Brain pericyte (primary cell): Measurements from ENCODE around the gene UBASH3B.

Source experiments
- DNase-seq: peaks from one replicate; pipeline ENCODE4 v3.0.0-alpha.2; 2012; ENCODE audit warnings: low read depth, low spot score

UBASH3B gene

DNA sequence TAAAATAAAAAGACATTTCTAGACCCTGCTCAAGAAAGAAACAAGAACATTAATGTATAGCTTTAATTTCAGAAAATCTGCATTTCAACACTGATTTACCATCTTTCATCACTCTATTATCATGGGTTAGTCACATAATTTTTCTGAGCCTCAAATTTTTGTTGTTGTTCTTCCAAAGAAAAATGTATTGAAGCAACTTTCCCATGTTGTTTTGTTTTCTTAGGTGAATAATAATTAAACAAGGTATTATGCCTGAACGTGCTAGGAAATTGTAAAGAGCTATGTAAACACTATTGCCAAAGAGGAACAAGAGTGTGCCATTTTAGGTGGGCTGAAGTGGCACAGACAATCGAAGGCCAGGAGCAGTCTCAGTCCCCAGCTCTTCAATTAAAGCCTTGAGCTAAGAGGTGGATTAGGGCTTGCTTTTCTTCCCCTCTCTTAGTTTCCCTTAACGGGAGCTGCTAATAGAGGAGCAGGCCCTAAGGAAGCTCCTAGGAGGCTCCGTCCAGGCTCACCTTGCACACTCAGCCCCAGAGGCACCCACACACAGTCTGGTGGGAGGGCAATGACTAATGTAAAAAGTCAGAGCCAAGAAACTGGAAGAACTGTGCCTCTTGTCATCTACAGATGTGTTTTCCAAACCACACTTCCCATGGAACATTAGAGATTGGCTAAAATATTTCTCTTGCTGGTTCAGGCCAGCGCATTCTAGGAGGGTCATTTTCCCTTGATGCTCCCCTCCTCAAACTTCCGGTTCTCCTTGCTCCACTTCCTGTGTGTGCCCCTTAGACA is 8.8 kb upstream of the UBASH3B start:
- no peak for DNase-seq

DNA sequence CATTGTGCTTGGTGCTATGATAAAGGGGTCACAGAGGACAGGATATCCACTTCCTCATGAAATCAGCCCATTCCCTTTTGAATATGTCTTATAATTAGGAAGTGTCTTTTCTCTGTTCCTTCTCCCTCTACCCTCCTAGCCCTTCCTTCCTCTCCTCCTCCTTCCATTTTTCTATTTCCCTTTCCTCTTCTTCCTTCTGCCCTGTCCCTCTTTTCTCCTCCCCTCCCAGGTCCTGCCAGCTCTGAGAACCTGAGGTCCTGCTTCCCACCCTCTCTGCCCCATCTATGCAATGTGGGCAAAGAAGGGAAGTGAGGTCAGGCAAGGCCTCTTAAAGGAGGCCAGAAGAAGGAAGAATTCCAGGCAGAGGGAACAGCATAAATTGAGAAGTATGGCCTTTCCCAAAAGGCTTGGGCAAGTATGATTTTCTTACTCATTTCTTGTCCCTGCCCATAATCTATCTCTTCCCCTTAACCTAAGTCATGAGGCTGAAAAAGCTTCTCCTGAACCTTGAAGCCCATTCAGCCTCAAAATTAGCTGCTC is 7.7 kb upstream of the UBASH3B start:
- DNase-seq: no peak

DNA sequence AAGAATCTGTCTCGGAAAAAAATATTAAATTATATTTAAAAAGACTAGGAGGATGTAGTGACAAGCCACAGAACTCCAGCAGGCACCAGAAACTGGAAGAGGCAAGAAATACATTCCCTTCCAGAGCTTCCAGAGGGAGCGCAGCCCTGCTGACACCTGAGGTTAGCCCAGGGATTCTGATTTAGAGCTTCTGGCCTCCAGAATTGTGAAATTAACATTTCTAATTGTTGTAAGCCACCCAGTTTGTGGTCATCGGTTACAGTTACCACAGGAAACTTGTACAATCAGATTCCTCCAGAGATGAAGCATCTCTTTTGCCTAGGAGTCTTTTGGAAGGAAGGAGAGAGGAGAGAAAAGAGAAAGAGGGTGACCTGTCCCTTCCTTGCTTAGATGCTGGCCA is 6.4 kb upstream of the UBASH3B start:
- DNase-seq: no peak

DNA sequence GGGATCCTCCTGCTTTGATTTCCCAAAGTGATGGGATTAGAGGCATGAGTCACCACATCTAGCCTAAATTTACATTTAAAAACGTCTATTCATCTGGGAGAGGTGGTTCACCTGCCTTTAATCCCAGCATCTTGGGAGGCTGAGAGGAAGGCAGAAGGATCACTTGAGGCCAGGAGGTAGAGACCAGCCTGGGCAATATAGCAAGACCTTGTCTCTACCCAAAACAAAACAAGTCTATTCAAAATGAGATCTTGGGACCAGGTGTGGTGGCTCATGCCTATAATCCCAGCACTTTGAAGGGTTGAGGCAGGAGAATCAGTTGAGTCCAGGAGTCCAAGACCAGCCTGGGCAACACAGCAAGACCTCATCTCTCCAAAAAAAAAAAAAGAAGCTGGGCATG is 4.9 kb upstream of the UBASH3B start:
- no peak for DNase-seq

DNA sequence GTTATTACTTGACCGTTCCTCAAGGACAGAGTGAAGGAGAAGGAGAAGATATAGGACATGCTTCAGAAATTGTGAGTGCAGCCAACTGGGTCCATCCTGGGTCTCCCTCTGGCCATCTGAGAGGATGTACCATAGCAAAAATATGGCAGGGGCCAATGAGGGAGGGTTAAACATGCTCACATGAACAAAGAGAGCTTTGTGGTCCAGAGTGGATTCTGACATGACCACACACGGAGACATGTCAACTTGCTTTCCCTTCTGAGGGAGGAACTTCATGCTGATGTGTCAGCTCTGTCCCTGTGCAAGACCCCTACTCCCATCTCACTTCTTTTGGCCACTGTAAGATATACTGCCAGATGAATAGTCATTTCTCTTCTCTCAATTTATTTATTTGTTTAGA is 3.0 kb upstream of the UBASH3B start:
- DNase-seq: no peak

DNA sequence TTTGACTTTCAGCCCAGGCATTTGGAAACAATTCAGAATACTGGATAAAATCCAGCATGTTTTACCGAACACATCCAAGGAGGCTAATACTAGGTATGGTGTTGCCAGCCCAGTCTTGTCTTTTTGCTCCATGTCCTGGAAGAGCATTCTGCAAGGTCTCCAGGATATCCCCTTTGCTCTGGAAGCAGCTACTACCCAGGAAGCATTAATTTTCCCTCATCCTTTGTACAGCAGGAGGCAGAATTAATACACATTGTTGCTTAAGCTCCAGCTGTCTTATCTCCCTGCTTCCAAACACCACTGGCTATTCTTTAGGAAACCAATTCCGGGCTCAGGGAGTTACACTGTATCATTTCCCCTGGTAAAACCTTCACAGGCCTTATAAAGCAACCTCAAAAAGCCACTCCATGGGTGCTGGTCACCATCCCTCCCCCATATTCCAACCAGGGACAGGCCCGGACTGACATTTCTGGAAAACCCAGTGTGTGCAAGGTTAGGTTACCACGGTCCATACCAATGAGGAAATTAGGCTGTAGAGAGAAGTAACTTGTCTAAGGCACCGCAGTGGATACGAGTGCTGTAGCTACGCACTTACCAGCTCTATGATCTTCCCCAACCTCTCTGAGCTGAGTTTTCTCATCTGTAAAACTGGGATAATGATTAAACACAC is 1.5 kb upstream of the UBASH3B start:
- DNase-seq: no peak

DNA sequence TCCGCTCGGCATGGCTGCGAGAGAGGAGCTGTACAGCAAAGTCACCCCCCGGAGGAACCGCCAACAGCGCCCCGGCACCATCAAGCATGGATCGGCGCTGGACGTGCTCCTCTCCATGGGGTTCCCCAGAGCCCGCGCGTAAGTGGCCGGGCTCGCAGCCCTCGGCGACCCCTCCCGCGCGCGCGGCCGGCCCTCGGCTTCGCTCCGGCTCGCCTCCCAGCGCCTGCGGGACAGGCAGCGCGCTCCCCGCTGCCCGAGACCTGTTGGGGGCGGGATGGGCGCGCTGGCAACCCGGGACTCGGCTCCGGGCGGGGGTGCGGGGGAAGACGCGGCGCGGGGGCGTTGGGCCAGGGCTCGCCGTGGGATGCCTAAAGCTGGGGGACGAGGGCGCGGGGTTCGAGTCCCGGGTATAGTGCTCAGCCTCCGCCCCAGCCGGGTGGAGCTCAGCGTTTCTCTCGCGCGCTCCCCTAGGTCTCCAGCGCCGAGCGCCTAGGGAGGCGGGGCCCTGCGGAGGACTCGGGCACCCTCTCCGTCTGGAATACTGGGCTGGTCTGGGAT is 630 bp downstream of the UBASH3B start:
- no peak for DNase-seq

DNA sequence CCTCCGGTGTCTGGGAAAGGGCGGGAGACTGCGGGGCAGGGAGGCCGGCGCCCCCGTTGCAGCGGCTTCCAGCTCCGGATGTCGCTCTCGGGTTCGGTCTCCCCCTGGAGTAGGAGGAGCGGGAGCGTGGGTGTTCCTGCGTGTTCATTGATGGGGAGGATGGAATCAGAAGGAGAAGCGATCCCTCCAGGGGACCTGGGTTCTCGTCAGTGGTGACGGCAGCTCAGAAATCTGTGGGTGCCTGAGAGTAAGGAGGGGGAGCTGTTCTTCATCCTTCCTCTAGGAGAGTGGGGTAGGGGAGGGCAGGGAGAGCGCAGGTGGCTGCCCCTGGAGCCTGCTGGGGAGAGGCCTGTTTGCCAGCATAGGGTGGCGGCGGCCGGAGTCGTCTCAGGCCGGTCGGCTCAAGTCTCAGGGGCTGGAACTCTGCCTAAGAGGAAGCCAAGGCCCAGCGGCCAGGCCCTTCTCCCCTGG is 1.1 kb downstream of the UBASH3B start:
- DNase-seq: no peak

DNA sequence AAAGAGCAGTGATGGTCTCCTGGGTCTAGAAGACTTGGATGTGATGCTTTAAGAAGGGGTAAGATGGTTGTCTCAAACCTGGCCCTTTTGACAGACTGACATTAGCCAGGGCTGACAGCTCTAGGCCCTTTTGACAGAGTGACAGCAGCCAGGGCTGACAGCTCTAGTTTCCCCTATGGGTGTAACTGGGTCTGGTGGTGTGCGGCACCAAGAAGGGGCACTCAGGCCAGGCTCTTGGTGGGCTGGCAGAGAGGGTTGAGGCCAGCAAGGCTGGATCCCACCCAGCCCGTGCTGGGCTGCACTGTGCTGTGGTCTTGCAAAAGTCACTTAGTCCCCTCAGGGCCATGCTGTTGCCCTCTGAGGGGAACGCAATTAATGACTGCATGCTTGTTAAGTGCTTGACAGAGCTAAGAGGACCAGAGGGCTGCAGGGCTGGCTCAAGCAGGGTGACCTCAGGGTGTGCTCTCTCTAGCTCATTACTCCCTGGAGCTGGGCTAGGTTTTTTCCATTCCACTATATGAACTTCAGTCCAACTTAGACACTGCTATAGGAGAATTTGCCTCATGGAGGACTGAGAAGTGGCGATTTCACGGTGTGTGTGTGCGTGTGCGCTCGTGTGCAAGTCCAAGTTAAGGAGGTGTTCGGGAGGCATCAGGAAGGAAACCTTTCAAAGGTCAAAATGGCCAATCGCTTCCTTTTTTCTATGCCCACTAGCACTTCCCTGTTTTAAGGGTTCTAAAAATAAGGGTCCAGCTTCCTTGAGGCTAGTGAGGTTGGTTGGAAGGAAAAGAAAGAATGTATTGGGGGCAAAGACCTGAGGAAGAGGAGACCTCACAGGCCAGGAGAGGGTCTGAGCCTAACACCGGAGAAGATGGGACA is 4.4 kb downstream of the UBASH3B start:
- no peak for DNase-seq

DNA sequence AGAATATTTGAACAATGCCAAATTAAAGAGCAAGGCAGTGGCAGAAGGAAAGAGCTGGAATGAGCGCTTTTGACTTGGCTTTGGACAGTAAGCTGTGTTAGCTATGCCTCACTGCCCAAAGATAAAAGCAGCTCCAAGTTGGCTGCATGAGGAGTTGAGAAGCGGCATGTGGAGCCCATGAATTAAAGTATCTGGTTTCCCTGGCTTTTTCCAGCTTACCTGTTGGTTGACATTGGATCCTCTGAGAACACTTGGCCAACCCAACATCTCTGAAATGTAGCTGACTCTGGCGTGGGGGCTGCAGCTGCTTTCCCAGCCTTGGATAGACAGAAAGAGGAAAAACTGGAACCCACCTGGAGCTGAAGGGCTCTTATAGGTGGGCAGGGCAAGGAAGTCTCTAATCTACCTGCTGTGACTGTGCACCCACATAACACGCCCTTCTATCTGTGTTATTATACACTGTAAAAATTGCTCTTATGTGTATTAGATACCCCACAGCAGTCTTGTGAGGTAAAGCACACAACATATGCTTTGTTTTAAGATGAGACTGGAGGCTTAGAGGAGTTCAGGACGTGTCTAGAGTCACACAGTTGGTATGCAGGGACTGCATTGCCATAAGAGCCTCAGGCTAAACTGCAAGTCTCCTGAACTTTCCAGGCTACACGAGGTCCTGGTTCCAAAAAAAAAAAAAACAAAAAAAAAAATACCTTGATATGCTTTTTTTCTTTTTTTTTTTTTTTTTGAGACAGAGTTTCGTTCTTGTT is 5.8 kb downstream of the UBASH3B start:
- DNase-seq: no peak

DNA sequence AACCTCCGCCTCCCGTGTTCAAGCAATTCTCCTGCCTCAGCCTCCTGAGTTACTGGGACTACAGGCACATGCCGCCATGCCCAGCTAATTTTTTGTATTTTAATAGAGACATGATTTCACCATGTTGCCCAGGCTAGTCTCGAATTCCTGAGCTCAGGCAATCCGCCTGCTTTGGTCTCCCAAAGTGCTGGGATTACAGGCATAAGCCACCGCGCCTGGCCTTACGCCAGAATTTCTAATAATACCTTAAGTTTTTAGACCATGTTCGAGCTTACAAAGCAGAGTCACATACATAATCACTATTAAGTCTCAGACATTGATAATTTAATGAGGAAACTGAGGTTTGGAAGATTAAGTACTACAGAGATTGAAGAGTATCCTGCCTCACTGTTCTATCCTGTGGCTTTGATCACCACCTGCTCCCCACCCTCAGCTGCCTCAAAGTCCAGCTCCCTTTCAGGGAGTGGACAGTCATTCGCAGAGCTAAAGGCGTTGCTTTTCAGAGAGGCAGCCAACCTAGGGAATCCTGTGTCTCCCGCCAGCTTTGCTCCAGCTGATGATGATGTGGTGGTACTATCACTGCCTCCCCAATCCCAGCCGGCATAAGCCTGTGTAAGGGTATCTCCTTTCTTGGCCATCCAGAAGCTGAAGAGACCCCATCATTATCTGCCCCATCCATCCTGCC is 7.7 kb downstream of the UBASH3B start:
- no peak for DNase-seq

DNA sequence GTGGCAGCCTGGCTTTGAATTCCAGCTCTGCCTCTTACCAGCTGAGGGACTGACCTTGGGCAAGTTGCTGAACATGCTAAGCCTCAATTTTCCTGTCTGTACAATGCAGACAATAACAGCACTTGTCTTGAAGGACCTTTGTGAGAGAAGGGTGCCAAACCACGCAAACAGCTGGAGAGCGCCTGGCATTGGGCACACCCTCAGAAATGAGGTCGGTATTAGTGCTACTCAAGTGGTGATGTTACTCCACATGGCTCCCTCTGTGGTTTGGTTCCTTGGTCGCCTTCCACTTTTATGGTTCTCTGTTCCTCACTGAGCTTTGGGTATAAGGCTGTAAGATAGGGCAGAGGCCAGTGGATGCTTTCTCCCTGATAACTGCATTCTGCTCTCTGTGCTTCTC is 8.2 kb downstream of the UBASH3B start:
- no peak for DNase-seq

DNA sequence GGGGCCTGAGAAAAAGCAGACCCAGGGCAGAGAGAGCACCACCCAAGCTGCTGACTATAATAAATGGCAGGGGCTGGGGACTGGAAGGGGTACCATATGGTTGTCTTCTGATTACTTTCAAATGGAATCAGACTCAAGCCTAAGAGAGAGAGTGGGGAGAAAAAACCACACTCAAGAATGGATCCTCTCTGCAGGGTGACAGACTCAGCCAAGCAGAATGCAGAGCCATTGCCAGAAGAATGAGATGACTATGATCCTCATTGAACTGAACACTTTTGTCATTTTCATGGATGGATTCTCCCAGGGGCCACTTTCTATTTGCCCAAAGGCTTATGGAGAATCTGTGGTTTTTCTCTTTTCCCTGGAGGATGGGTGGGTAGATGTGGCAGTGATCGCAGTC is 8.7 kb downstream of the UBASH3B start:
- no peak for DNase-seq

DNA sequence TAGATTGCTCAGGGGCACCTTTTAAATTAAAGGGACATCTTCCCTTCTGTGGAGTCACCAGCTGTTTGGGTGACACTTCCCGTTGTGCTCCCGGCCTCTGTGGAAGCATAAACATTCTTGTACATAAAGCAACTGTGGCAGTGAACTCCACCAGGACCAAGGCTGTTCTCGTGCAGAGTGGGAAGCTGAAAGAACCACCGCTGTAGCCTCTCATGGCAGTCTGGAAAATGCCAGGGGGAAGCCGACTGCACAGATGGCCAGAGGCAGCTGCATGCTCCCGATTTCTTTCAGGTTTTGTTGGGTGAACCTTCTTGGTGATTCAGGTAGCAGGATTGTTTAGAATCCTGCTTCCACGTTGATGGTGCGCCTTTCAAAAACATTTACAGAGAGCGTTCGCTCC is 10.3 kb downstream of the UBASH3B start:
- DNase-seq: no peak

DNA sequence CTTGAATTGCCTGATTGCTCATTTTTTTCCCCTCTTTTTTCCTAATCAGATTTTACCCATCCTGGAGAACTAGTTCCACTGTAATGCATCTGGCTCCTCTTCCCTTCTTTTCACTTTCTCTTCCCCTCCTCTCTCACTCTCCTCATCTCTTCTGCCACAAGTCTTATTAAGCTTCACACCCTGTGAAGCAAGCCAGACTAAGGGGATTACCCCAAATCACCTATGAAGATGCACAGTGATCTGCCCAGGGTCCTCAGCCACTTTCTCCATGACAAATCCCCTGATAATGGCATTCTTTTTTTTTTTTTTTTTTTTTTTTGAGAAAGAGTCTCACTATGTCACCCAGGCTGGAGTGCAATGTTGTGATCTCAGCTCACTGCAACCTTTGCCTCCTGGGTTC is 11.2 kb downstream of the UBASH3B start:
- DNase-seq: no peak

DNA sequence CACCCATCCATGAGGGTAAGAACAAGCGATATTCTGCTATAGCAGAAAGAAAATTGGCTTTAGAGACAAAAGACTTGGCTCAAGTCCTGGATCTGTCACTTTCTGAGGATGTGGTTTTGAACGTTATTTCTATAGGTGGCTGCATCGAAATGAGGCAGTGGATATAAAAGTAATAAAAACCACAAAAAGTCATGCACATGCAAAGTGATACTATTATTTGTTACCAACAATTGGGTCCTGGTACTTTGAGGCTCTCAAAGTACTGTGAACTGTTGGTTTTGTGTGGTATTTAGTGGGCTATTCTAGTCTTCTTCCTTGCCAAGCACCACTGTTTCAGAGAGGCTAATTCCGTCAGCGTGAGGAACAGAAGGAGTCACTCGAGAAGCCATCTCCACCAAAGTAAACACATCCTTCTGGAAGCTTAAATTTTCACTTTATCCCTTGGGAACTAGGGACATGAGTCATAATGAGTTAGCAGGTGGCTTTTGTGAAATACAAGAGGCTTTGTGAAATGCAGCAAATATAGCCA is 13.1 kb downstream of the UBASH3B start:
- no peak for DNase-seq

DNA sequence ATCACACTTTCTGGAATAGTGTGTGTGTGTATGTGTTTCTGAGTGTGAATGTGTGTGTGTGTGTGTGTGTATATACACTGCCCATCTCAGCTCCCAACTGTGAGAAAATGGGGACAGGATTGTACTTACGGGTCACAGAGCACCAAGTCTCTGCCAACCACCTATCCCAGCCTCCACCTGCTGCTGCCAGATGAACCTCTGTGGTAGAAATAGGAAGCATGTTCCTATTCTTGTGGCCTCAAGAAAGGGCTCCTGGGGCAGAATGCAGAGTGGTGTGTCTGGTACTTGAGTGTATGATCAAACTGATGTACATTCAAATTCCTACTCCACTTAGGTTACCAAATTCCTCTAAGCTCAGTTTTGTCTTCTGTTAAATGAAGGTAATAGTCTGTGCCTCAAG is 14.6 kb downstream of the UBASH3B start:
- DNase-seq: no peak

DNA sequence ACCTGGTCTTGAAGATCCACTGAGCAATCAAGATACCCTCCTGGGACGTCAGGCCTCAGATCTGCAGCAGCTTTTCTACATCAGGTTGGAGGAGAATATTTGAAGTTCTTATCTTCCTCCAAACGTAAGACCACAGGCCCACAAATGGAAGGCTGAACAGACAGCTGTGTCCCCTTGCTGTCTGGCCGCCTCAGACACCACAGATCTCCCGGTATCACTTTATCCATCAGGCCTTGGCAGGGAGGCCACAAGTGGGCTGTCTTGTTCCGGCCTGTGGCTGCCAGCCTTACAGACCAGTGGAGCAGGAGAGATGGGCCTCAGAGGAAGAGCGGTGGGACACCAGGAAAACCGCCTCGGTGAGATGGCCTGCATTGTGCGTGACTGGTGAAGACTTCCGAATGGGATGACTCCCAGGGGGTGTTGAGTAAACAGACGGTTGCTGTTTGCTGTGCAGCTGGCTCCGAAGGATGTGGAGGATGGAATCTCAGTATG is 15.9 kb downstream of the UBASH3B start:
- no peak for DNase-seq

DNA sequence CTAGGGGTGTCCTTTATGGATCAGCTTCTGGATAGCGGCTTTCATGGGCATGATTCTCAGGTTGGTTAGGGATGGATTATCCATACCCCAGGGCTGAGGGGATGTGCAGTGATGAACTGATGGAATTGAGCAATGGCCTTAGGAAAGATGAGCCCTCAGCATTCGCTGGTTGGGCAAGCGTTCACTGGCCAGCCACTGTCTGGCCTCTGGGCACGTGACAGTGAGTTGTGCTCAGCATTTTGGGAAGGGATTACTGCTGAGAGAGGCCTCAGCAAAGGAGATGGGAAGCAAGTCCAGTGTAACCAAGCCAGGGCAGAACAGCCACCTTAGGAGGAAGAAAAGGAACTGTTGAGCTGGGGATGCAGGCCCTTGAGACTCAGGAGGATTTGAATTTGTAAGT is 17.4 kb downstream of the UBASH3B start:
- DNase-seq: no peak

DNA sequence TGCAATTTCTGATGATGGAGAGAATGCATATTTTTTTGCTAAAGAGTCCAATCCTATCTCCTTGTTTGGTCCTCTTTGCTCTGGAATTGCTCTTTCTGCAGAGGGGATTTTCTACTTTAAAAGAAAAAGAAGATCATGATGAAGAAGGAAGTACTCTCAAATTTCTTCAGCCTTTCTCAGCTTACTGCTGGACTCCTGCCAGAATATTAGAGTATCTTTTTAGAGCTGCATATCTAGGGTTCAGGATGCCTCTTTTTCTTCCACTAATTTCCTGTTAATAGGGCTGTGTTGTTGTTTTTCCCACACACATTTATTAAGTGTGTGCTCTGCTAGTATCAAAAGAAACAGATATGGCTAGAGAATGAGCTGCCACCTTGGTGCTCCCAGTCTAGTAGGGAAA is 18.2 kb downstream of the UBASH3B start:
- no peak for DNase-seq
